Smooth muscle cell (in vitro differentiated cells): Measurements from ENCODE around the gene CD2AP. TPM values are rescaled to one million over a fixed set of nuclear protein-coding genes. Genes with fewer than 3 reads are reported as not detected.

Experiments
- DNase-seq: peaks from one replicate; lab custom pipeline; 2025; ENCODE audit not compliant: unreplicated experiment; lab: John Stamatoyannopoulos, UW
- H2AFZ ChIP-seq: fragments of 200-600 bp; sonication (generic); 2 replicates; pipeline ENCODE4 v1.6.0; 2016; ENCODE audit warnings: antibody characterized with exemption, low read depth, mild to moderate bottlenecking
- H3F3A ChIP-seq: fragments of 200-600 bp; sonication (generic); 2 replicates; pipeline ENCODE4 v1.6.0; 2017; ENCODE audit warnings: antibody characterized with exemption, low read depth
- H3K27ac ChIP-seq: fragments of 200-600 bp; sonication (generic); 2 replicates; pipeline ENCODE4 v1.5.1; 2016; ENCODE audit warnings: low read depth, mild to moderate bottlenecking
- H3K27me3 ChIP-seq: fragments of 200-600 bp; sonication (generic); 2 replicates; pipeline ENCODE4 v1.6.1; 2016; ENCODE audit warnings: low read depth, mild to moderate bottlenecking
- H3K36me3 ChIP-seq: fragments of 200-600 bp; sonication (generic); 2 replicates; pipeline ENCODE4 v1.5.1; 2016; ENCODE audit warnings: low read depth
- H3K4me1 ChIP-seq: fragments of 200-600 bp; sonication (generic); 2 replicates; pipeline ENCODE4 v1.5.1; 2016; ENCODE audit warnings: low read depth
- H3K4me2 ChIP-seq: fragments of 200-600 bp; sonication (generic); 2 replicates; pipeline ENCODE4 v1.6.0; 2016; ENCODE audit warnings: mild to moderate bottlenecking
- H3K4me3 ChIP-seq: fragments of 200-600 bp; sonication (generic); 2 replicates; pipeline ENCODE4 v1.5.1; 2016; ENCODE audit warnings: mild to moderate bottlenecking
- H3K79me2 ChIP-seq: fragments of 200-600 bp; sonication (generic); 2 replicates; pipeline ENCODE4 v1.6.0; 2016; ENCODE audit warnings: low read depth, mild to moderate bottlenecking
- H3K9ac ChIP-seq: fragments of 200-600 bp; sonication (generic); 2 replicates; pipeline ENCODE4 v1.6.0; 2016; ENCODE audit warnings: low read depth
- H3K9me3 ChIP-seq: fragments of 200-600 bp; sonication (generic); replicated peaks from 2 replicates; pipeline ENCODE4 v1.5.1; 2016; ENCODE audit warnings: low read depth
- H4K20me1 ChIP-seq: fragments of 200-600 bp; sonication (generic); 2 replicates; pipeline ENCODE4 v1.6.0; 2016; ENCODE audit warnings: low read depth
- WGBS: methylation state at CpG from one replicate; pipeline ENCODE4 v1.1.7; 2016; ENCODE audit warnings: low lambda C conversion rate; 5-methylcytosine and 5-hydroxymethylcytosine counted together
- polyA plus RNA-seq: library from polyadenylated mRNA; unstranded; fragments of >200 nt; fragmentation: Nextera tagmentation; extraction: Ambion mirVana; gene quantifications from 2 replicates; pipeline ENCODE4 v1.2.1, GENCODE V29; 2016
- total RNA-seq: library from RNA; depleted of rRNA; stranded (reverse); fragments of >200 nt; gene quantifications from 2 replicates; pipeline ENCODE4 v1.2.3, GENCODE V29; 2014
- TF ChIP-seq, protein P1 (sequence below): fragments of 200-600 bp; sonication (generic); IDR thresholded peaks from 2 replicates; pipeline ENCODE4 v1.5.1; 2017; ENCODE audit warnings: borderline replicate concordance, mild to moderate bottlenecking, antibody characterized with exemption; ENCODE audit not compliant: insufficient read depth, poor library complexity, severe bottlenecking

CD2AP gene
- total and polyA plus RNA-seq, 2 experiments from 2014 or later = 7.4 to 33.4 TPM

DNA sequence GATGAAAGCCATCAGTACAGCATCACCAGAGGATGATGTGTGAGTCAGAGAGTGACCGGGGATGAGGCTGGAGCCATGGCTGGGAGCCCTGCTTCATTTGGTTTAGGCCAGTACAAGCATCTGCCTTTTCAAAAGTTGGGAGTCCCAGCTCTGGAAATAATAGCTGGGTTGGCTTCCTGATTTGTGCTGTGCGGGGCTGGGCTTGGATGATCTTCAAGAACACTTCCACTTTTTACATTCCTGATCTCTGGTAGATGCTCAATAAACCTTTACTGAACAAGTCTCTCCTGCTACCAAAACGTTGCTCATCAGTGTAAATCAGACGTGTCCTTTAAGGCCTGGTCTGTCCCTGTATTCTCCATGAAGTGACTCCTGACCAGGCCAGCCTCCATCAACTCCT, 176.7 kb downstream of the CD2AP start:
- no peaks in the 10 kb centered on the region for H3K27me3 ChIP-seq
- H3K4me2 ChIP-seq = no peak overlapping the region
- TF ChIP-seq, protein P1, sequence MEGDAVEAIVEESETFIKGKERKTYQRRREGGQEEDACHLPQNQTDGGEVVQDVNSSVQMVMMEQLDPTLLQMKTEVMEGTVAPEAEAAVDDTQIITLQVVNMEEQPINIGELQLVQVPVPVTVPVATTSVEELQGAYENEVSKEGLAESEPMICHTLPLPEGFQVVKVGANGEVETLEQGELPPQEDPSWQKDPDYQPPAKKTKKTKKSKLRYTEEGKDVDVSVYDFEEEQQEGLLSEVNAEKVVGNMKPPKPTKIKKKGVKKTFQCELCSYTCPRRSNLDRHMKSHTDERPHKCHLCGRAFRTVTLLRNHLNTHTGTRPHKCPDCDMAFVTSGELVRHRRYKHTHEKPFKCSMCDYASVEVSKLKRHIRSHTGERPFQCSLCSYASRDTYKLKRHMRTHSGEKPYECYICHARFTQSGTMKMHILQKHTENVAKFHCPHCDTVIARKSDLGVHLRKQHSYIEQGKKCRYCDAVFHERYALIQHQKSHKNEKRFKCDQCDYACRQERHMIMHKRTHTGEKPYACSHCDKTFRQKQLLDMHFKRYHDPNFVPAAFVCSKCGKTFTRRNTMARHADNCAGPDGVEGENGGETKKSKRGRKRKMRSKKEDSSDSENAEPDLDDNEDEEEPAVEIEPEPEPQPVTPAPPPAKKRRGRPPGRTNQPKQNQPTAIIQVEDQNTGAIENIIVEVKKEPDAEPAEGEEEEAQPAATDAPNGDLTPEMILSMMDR = no peak
- H3K36me3 ChIP-seq = no peaks in the 10 kb centered on the region
- no peaks in the 10 kb centered on the region for H3F3A ChIP-seq
- no peak overlapping the region for H3K27ac ChIP-seq
- H3K9me3 ChIP-seq = no peaks in the 10 kb centered on the region
- no peaks in the 10 kb centered on the region for H4K20me1 ChIP-seq
- no peak for DNase-seq
- H3K79me2 ChIP-seq = no peaks in the 10 kb centered on the region
- no peak overlapping the region for H3K9ac ChIP-seq
- 83% methylated on average over 4 of the region's 4 CpGs for whole genome bisulfite sequencing
- H2AFZ ChIP-seq = no peak overlapping the region
- peaks cover 5% of the 10 kb centered on the region for H3K4me1 ChIP-seq
- H3K4me3 ChIP-seq = no peak overlapping the region

DNA sequence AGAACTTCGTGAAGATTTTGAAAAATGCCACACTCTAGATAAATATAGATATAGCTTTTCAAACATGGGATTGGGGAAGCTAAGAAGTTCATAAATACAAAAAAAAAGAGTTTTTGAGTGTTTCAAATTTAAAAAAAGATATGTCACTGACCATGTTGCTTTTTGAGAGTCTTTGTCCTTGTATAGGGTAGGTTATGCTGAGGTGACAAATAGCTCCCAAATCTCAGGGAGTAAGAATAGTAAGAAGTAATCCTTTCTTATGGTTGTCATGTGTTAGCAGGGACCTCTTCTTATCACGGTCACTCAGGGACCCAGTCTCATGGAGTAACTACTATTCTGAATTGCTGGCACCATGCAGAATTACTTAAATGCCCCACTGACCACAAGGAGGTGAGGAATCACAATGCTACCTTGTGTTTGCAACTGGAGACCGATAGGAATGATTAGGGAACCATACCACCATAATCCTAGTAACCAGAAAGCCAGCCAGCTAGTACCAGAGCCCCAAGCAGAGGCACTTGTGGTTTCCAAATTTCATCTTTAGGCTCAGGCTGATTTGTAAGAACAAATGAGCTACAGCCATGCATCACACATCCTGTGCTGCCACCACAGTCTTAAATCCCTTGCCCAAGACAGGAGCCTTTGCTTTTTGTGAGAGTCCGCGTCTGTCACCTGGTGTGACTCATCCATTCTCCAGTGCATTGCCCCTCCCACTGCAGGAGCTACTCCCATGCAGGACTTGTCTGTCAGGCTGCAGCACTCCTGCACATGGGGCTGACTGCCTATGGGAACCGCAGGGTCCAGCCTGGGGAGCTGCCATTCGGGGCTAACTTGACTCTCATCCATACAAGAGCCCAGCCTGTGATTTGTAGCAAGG, 178.4 kb downstream of the CD2AP start:
- no peaks in the 10 kb centered on the region for H3K79me2 ChIP-seq
- no peaks in the 10 kb centered on the region for H3K9me3 ChIP-seq
- no peak overlapping the region for H3K27ac ChIP-seq
- H3K36me3 ChIP-seq = no peaks in the 10 kb centered on the region
- H3K4me3 ChIP-seq = no peak overlapping the region
- DNase-seq = no peak
- H3K27me3 ChIP-seq = no peaks in the 10 kb centered on the region
- no peak overlapping the region for H2AFZ ChIP-seq
- TF ChIP-seq, protein P1 = no peak
- H3K4me1 ChIP-seq = peaks cover 5% of the 10 kb centered on the region
- peak overlapping the region; percentile 43 for H3K4me2 ChIP-seq
- 37% methylated on average over 7 of the region's 7 CpGs for WGBS
- H4K20me1 ChIP-seq = no peaks in the 10 kb centered on the region
- no peak overlapping the region for H3K9ac ChIP-seq
- H3F3A ChIP-seq = no peaks in the 10 kb centered on the region

DNA sequence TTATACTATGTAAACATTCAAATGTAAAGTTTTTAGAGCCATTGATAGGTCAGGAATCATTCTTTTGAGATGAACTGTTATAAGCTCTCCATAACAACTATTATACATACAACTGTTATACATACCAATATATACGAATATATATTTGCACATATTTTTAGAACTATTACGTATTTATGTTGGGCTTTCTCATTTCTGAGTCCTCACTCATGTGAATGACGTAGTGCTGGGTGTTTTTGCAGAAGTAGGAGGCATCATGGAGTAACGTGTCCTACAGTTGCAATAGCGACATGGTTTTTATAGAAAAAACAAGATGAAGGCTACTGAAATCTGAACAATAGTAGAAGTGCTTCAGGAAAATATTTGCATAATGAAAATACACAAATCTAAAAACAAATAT, 184.4 kb downstream of the CD2AP start:
- WGBS = 92% methylated on average over 5 of the region's 5 CpGs
- Histone ChIP-seq H3K9me3 (no peaks in the 10 kb centered on the region), H3K36me3 (no peaks in the 10 kb centered on the region), H3K4me3 (no peak overlapping the region), H3K79me2 (no peaks in the 10 kb centered on the region), H2AFZ (no peak overlapping the region), H3F3A (no peaks in the 10 kb centered on the region), H3K4me1 (peaks cover 3% of the 10 kb centered on the region), H3K27ac (no peak overlapping the region), H4K20me1 (no peaks in the 10 kb centered on the region), H3K9ac (no peak overlapping the region), H3K4me2 (no peak overlapping the region), H3K27me3 (no peaks in the 10 kb centered on the region)
- no peak for DNase-seq
- TF ChIP-seq, protein P1 = no peak
